Parathyroid adenoma (tissue), 2 donors: Measurements from ENCODE around the gene ATXN10.

Source experiments
- H2AFZ ChIP-seq: fragments of 300-600 bp; sonication (generic); one replicate; pipeline ENCODE4 v1.7.0; 2017; ENCODE audit warnings: antibody characterized with exemption, mild to moderate bottlenecking
- H3K27ac ChIP-seq: fragments of 300-600 bp; sonication (generic); one replicate; pipeline ENCODE4 v1.7.0; 2017
- H3K27me3 ChIP-seq: fragments of 300-600 bp; sonication (generic); one replicate; pipeline ENCODE4 v1.7.0; 2017; ENCODE audit warnings: low read length; ENCODE audit not compliant: control insufficient read depth, insufficient read depth
- H3K36me3 ChIP-seq: fragments of 300-600 bp; sonication (generic); one replicate; pipeline ENCODE4 v1.7.0; 2017; ENCODE audit warnings: low read length; ENCODE audit not compliant: control insufficient read depth, insufficient read depth
- H3K4me1 ChIP-seq: fragments of 300-600 bp; sonication (generic); one replicate; pipeline ENCODE4 v1.7.0; 2017; ENCODE audit warnings: control low read depth
- H3K4me2 ChIP-seq: fragments of 300-600 bp; sonication (generic); one replicate; pipeline ENCODE4 v1.7.0; 2017; ENCODE audit warnings: low read length
- H3K4me3 ChIP-seq: fragments of 300-600 bp; sonication (generic); one replicate; pipeline ENCODE4 v1.7.0; 2017; ENCODE audit warnings: low read depth, low read length
- H3K79me2 ChIP-seq: fragments of 300-600 bp; sonication (generic); one replicate; pipeline ENCODE4 v1.7.0; 2017; ENCODE audit warnings: control low read depth
- H3K9ac ChIP-seq: fragments of 300-600 bp; sonication (generic); one replicate; pipeline ENCODE4 v1.7.0; 2017; ENCODE audit warnings: mild to moderate bottlenecking
- H3K9me3 ChIP-seq: fragments of 300-600 bp; sonication (generic); one replicate; pipeline ENCODE4 v1.7.0; 2017; ENCODE audit warnings: low read length; ENCODE audit not compliant: control insufficient read depth
- CTCF ChIP-seq: fragments of 300-600 bp; sonication (generic); IDR thresholded peaks from one replicate; pipeline ENCODE4 v1.7.0; 2017; ENCODE audit warnings: antibody characterized with exemption, mild to moderate bottlenecking
- donor health status: primary hyperparathyroidism.

Gene ATXN10

DNA sequence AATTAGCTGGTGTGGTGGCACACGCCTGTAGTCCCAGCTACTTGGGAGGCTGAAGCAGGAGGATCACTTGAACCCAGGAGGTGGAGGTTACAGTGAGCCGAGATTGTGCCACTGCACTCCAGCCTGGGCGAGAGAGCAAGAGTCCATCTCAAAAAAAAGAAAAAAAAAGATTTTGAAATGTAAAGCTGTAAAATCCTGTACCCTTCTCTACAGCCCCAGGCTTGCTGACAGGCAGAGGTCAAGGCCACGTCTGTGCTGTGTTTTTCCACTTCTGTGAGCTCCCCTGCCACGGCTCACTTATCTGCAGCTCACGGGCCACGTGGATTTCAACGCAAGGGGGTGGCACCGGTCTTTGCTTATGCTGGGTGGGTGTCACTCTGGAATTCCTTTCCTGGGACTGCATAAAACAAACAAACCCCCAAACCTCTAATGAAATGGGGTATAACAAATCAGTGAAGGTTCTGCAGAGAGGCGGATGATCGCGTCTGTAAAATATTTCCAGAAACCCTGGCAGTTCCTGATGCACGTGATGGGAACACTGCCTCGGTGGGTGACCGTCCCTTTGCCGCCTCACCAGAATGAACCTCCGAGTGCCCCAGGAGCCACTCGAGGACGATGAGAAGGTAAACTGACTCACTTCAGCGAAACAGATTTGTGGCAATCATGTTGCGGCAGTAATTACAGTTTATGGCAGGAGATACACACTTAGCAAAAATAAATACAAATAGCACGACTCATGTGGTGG lies 44.0 kb upstream of the ATXN10 start:
- H3K4me1 ChIP-seq = no peaks in the 10 kb centered on the region
- no peaks in the 10 kb centered on the region for H3K36me3 ChIP-seq
- TF ChIP-seq CTCF = no peak
- no peak overlapping the region for H3K4me3 ChIP-seq
- H3K79me2 ChIP-seq = no peaks in the 10 kb centered on the region
- no peak overlapping the region for H2AFZ ChIP-seq
- H3K4me2 ChIP-seq = no peak overlapping the region
- no peaks in the 10 kb centered on the region for H3K27me3 ChIP-seq
- H3K27ac ChIP-seq = no peak overlapping the region
- no peak overlapping the region for H3K9ac ChIP-seq
- no peaks in the 10 kb centered on the region for H3K9me3 ChIP-seq

DNA sequence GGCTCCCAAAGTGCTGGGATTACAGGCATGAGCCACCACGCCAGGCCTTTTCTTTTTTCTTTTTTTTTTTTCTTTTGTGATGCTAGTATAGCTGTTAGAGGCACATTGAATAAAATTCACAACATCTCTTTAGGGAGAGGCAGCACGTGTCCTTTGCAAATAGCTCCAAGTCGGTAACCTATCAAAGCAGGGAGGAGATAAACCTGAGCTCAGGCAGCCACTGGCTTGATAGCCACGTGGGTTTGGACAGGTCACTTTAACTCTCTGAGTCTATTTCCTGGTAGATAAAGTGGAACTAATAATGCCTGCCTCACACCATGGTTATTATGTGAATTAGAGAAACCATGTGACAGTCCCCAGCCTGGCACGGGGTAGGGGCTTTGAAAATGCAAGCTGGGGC lies 43.1 kb upstream of the ATXN10 start:
- H2AFZ ChIP-seq = no peak overlapping the region
- H3K4me3 ChIP-seq = no peak overlapping the region
- H3K9me3 ChIP-seq = no peaks in the 10 kb centered on the region
- H3K36me3 ChIP-seq = no peaks in the 10 kb centered on the region
- no peak overlapping the region for H3K9ac ChIP-seq
- TF ChIP-seq CTCF = no peak
- H3K4me2 ChIP-seq = no peak overlapping the region
- no peaks in the 10 kb centered on the region for H3K27me3 ChIP-seq
- H3K79me2 ChIP-seq = no peaks in the 10 kb centered on the region
- no peak overlapping the region for H3K27ac ChIP-seq
- H3K4me1 ChIP-seq = no peaks in the 10 kb centered on the region

- no peak for TF ChIP-seq CTCF
- H3K27me3 ChIP-seq = no peaks in the 10 kb centered on the region
Measured at GRCh38 chr22:45629469-45630089, 42.1 kb upstream of the ATXN10 start.

DNA sequence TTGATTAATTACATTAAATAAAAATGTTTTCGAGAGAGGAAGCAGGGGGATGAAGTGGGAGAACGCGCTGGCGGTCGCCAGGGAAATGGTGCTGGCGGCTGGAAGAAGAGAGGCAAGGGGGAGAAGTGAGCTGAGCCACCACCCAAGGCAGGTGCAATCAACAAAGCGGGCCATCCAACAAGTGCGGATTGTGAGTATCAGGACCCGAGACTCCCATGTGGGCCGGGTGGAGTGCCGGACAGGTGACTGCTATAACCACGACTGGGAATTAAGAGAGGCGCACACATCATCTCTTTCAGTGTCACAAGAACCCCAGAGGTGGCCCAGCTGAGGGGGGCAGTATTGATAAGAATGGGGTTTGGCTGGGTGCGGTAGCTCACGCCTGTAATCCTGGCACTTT lies 41.2 kb upstream of the ATXN10 start:
- Histone ChIP-seq H3K9ac (no peak overlapping the region), H3K36me3 (no peaks in the 10 kb centered on the region), H3K4me1 (no peaks in the 10 kb centered on the region), H3K4me2 (no peak overlapping the region), H2AFZ (no peak overlapping the region), H3K79me2 (no peaks in the 10 kb centered on the region), H3K9me3 (no peaks in the 10 kb centered on the region), H3K27ac (no peak overlapping the region), H3K27me3 (no peaks in the 10 kb centered on the region), H3K4me3 (no peak overlapping the region)
- TF ChIP-seq CTCF = no peak

More at GRCh38 chr22:45629469-45630089, 42.1 kb upstream of the ATXN10 start:
- Histone ChIP-seq H2AFZ (no peak overlapping the region), H3K79me2 (no peaks in the 10 kb centered on the region), H3K27ac (no peak overlapping the region), H3K4me2 (no peak overlapping the region), H3K4me3 (no peak overlapping the region), H3K4me1 (no peaks in the 10 kb centered on the region), H3K9me3 (no peaks in the 10 kb centered on the region), H3K9ac (no peak overlapping the region), H3K36me3 (no peaks in the 10 kb centered on the region)
